Measurements from ENCODE around the gene THSD4.

- TF ChIP-seq POLR2A (IDR thresholded peaks at IDR 0.05) (no peak), EP300 (IDR thresholded peaks at IDR 0.05) (no peak), CTCF (IDR thresholded peaks at IDR 0.05) (no peak), POLR2AphosphoS5 (IDR thresholded peaks at IDR 0.05) (no peak)
These were observed 23.1 kb upstream of the THSD4 start for GRCh38 chr15:71092056-71092600.

All from upper lobe of left lung (tissue), 4 donors.